HepG2 (cell line): ENCODE data around the gene PGS1.

Source experiments
- ARNT ChIP-seq: fragments of 450-650 bp; IDR thresholded peaks from 2 replicates; pipeline ENCODE4 v1.6.1; 2017
- CEBPZ ChIP-seq: IDR thresholded peaks from 2 replicates; pipeline ENCODE4 v1.6.1; 2012; ENCODE audit warnings: low read length, improper control_type of control experiment
- CTCF ChIP-seq: sonication (generic); formaldehyde crosslinking; IDR thresholded peaks from 2 replicates; pipeline ENCODE4 v1.5.0; 2020; ENCODE audit warnings: mild to moderate bottlenecking, missing genetic modification reagents, moderate library complexity
- EED ChIP-seq: sonication (generic); formaldehyde crosslinking; IDR thresholded peaks from 2 replicates; pipeline ENCODE4 v1.5.0; 2020; ENCODE audit warnings: mild to moderate bottlenecking, missing genetic modification reagents
- HNRNPL ChIP-seq: fragments of 200-400 bp; formaldehyde crosslinking; IDR thresholded peaks from 2 replicates; pipeline ENCODE4 v1.6.1; 2017; ENCODE audit warnings: mild to moderate bottlenecking, low read depth, low read length
- NFE2L2 ChIP-seq: fragments of 150-350 bp; IDR thresholded peaks from 2 replicates; pipeline ENCODE4 v1.6.1; 2014; ENCODE audit warnings: low read length
- PHF8 ChIP-seq: sonication (generic); formaldehyde crosslinking; IDR thresholded peaks from 2 replicates; pipeline ENCODE4 v1.5.0; 2020; ENCODE audit warnings: missing genetic modification reagents
- RFX1 ChIP-seq: fragments of 450-650 bp; IDR thresholded peaks from 2 replicates; pipeline ENCODE4 v1.6.1; 2017
- SIX1 ChIP-seq: sonication (generic); formaldehyde crosslinking; IDR thresholded peaks from 2 replicates; pipeline ENCODE4 v1.4.0; 2020; ENCODE audit warnings: missing genetic modification reagents, borderline replicate concordance
- SP5 ChIP-seq: IDR thresholded peaks from 2 replicates; pipeline ENCODE4 v1.6.1; 2016; ENCODE audit warnings: low read depth, borderline replicate concordance
- ZBTB7A ChIP-seq: sonication (generic); formaldehyde crosslinking; IDR thresholded peaks from 2 replicates; pipeline ENCODE4 v1.8.0; 2022; ENCODE audit warnings: mild to moderate bottlenecking, missing genetic modification reagents
- ZFP91 ChIP-seq: sonication (generic); formaldehyde crosslinking; IDR thresholded peaks from 2 replicates; pipeline ENCODE4 v1.9.0; 2022; ENCODE audit warnings: missing genetic modification reagents, mild to moderate bottlenecking, borderline replicate concordance

GRCh38 chr17:78442648-78443218, 64.3 kb downstream of the PGS1 start:
- no peak for TF ChIP-seq ZFP91
- TF ChIP-seq NFE2L2 = no peak
- no peak for TF ChIP-seq EED (CRISPR knock-in tag)
- TF ChIP-seq SP5 = no peak
- TF ChIP-seq RFX1 = no peak
- no peak for TF ChIP-seq SIX1
- TF ChIP-seq ZBTB7A (CRISPR knock-in tag) = no peak
- TF ChIP-seq CTCF (CRISPR knock-in tag) = no peak
- TF ChIP-seq PHF8 (CRISPR knock-in tag) = no peak
- TF ChIP-seq ARNT = no peak
- TF ChIP-seq HNRNPL = no peak
- no peak for TF ChIP-seq CEBPZ
